ENCODE data around the gene POLR3C.

POLR3C gene

GRCh38 chr1:145891587-145892485 lies 67.8 kb downstream of the POLR3C start:
- no peaks in the 10 kb centered on the region for H3K4me1 ChIP-seq (ENCODE audit: insufficient read depth, low read length)
- ATAC-seq (ENCODE audit: insufficient read depth, low read depth) = peak; percentile 92
- no peak overlapping the region for H3K4me2 ChIP-seq (ENCODE audit: insufficient read depth, low read length)
- H3K79me2 ChIP-seq (ENCODE audit: insufficient read depth, low read length) = no peaks in the 10 kb centered on the region
- TF ChIP-seq EZH2 (IDR thresholded peaks at IDR 0.05; ENCODE audit: borderline replicate concordance, low read depth, low read length, severe bottlenecking) (no peak), CTCF (IDR thresholded peaks at IDR 0.05; ENCODE audit: borderline replicate concordance, extremely low read depth, low read length, poor library complexity, severe bottlenecking) (peak; percentile 83)
- DNase-seq = peak; percentile 70
- peaks cover 8% of the 10 kb centered on the region for H3K27me3 ChIP-seq (ENCODE audit: insufficient read depth, low read length, poor library complexity)
- H3K9ac ChIP-seq (ENCODE audit: low read depth, low read length) = no peak overlapping the region
- no peaks in the 10 kb centered on the region for H4K20me1 ChIP-seq (ENCODE audit: insufficient read depth, low read length)
- no peaks in the 10 kb centered on the region for H3K9me3 ChIP-seq (ENCODE audit: insufficient read depth, low read length, severe bottlenecking)
- no peak overlapping the region for H3K27ac ChIP-seq (ENCODE audit: low read length)
- H2AFZ ChIP-seq (ENCODE audit: low read depth, low read length) = peak overlapping the region; percentile 44; the same call in 1 of the 2 replicates
- H3K4me3 ChIP-seq (ENCODE audit: low read depth in 1 of 2, low read length in 2 of 2) = no peak overlapping the region
- H3K36me3 ChIP-seq (ENCODE audit: insufficient read depth, low read length) = no peaks in the 10 kb centered on the region

GRCh38 chr1:145892486-145893087 lies 68.6 kb downstream of the POLR3C start:
- TF ChIP-seq EZH2 (IDR thresholded peaks at IDR 0.05; ENCODE audit: borderline replicate concordance, low read depth, low read length, severe bottlenecking) = no peak
- TF ChIP-seq CTCF (IDR thresholded peaks at IDR 0.05; ENCODE audit: borderline replicate concordance, extremely low read depth, low read length, poor library complexity, severe bottlenecking) = no peak
- Histone ChIP-seq H3K27me3 (ENCODE audit: insufficient read depth, low read length, poor library complexity) (peaks cover 8% of the 10 kb centered on the region), H3K4me2 (ENCODE audit: insufficient read depth, low read length) (no peak overlapping the region), H3K79me2 (ENCODE audit: insufficient read depth, low read length) (no peaks in the 10 kb centered on the region), H3K4me3 (ENCODE audit: low read depth in 1 of 2, low read length in 2 of 2) (no peak overlapping the region), H3K27ac (ENCODE audit: low read length) (no peak overlapping the region), H2AFZ (ENCODE audit: low read depth, low read length) (no peak overlapping the region), H3K9ac (ENCODE audit: low read depth, low read length) (no peak overlapping the region), H3K4me1 (ENCODE audit: insufficient read depth, low read length) (no peaks in the 10 kb centered on the region), H3K9me3 (ENCODE audit: insufficient read depth, low read length, severe bottlenecking) (no peaks in the 10 kb centered on the region), H4K20me1 (ENCODE audit: insufficient read depth, low read length) (no peaks in the 10 kb centered on the region), H3K36me3 (ENCODE audit: insufficient read depth, low read length) (no peaks in the 10 kb centered on the region)
- ATAC-seq (ENCODE audit: insufficient read depth, low read depth) = no peak
- no peak for DNase-seq

- Histone ChIP-seq H3K27me3 (ENCODE audit: insufficient read depth, low read length, poor library complexity) (peaks cover 8% of the 10 kb centered on the region), H2AFZ (ENCODE audit: low read depth, low read length) (no peak overlapping the region), H4K20me1 (ENCODE audit: insufficient read depth, low read length) (no peaks in the 10 kb centered on the region), H3K27ac (ENCODE audit: low read length) (no peak overlapping the region), H3K4me3 (ENCODE audit: low read depth in 1 of 2, low read length in 2 of 2) (no peak overlapping the region), H3K4me1 (ENCODE audit: insufficient read depth, low read length) (no peaks in the 10 kb centered on the region), H3K36me3 (ENCODE audit: insufficient read depth, low read length) (no peaks in the 10 kb centered on the region), H3K9ac (ENCODE audit: low read depth, low read length) (no peak overlapping the region), H3K9me3 (ENCODE audit: insufficient read depth, low read length, severe bottlenecking) (no peaks in the 10 kb centered on the region), H3K79me2 (ENCODE audit: insufficient read depth, low read length) (no peaks in the 10 kb centered on the region), H3K4me2 (ENCODE audit: insufficient read depth, low read length) (no peak overlapping the region)
- TF ChIP-seq CTCF (IDR thresholded peaks at IDR 0.05; ENCODE audit: borderline replicate concordance, extremely low read depth, low read length, poor library complexity, severe bottlenecking) (no peak), EZH2 (IDR thresholded peaks at IDR 0.05; ENCODE audit: borderline replicate concordance, low read depth, low read length, severe bottlenecking) (no peak)
- ATAC-seq (ENCODE audit: insufficient read depth, low read depth) (no peak), DNase-seq (no peak)
These were observed 69.5 kb downstream of the POLR3C start for GRCh38 chr1:145893306-145894055.

Data from DND-41 (cell line).